ENCODE data around the gene DFFA. TPM values are rescaled to one million over a fixed set of nuclear protein-coding genes. Genes with fewer than 3 reads are reported as not detected.

Gene DFFA
- total RNA-seq, 1 donor, result 8.2 TPM

DNA sequence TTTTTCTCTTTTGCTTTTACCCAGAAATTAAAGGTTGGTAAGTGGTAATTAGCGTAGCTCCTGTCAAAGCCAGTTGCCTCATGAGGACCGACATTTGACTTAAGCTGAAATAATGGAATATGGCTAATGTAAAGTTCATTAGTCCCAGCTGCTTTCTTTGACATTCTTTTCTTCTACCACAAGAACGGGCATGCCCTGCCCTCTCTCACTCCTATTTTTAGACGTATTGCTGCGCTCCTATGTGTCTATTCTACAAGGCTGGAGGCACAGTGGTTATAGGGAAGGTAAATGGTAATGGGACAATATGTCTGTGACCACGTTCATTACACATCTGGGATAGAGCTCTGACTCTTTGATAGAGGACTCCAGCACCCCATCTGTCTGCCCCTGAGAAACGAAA is 15.7 kb downstream of the DFFA start:
- Histone ChIP-seq H3K4me1 (ENCODE audit: insufficient read depth, low read length) (no peaks in the 10 kb centered on the region), H3K9me3 (ENCODE audit: low read depth, low read length) (no peaks in the 10 kb centered on the region), H3K27me3 (ENCODE audit: insufficient read depth, low read length) (no peaks in the 10 kb centered on the region), H3K4me3 (ENCODE audit: low read length) (no peak overlapping the region)

DNA sequence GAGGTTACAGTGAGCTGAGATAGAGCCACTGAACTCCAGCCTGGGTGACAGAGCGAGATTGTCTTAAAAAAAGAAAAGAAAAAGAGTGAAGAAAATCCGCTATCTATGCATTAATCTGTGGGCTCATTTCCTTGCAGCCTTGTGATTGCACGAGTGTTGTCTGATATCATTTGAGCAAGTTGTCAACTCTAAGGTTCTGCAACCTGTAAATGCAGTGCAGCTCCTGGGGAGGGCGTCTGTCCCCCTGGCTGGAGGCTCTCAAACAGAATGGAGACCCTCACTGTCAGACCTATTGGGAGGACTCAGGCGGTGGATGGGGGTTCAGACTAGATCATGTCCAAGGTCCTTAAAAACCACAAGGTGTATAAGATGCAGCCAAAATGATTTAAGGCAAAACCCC is 16.3 kb downstream of the DFFA start:
- Histone ChIP-seq H3K4me3 (ENCODE audit: low read length) (no peak overlapping the region), H3K9me3 (ENCODE audit: low read depth, low read length) (no peaks in the 10 kb centered on the region), H3K27me3 (ENCODE audit: insufficient read depth, low read length) (no peaks in the 10 kb centered on the region), H3K4me1 (ENCODE audit: insufficient read depth, low read length) (no peaks in the 10 kb centered on the region)

DNA sequence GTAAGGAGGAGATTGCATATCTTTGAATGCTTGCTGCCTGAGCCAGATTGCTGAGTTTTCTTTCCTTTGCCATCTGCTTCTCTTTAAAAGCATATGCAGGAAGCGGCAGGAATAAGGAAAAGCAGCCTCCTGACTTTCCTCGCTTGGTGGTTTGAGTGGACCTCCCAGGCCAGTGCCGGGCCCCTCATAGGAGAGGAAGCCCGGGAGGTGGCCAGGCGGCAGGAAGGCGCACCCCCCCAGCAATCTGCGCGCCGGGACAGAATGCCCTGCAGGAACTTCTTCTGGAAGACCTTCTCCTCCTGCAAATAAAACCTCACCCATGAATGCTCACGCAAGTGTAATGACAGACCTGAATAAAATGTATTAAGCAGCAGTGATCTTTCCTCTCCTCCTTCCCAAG is 21.0 kb downstream of the DFFA start:
- H3K27me3 ChIP-seq (ENCODE audit: insufficient read depth, low read length), result no peaks in the 10 kb centered on the region
- H3K4me1 ChIP-seq (ENCODE audit: insufficient read depth, low read length), result no peaks in the 10 kb centered on the region
- H3K4me3 ChIP-seq (ENCODE audit: low read length), result no peak overlapping the region
- H3K9me3 ChIP-seq (ENCODE audit: low read depth, low read length), result no peaks in the 10 kb centered on the region

DNA sequence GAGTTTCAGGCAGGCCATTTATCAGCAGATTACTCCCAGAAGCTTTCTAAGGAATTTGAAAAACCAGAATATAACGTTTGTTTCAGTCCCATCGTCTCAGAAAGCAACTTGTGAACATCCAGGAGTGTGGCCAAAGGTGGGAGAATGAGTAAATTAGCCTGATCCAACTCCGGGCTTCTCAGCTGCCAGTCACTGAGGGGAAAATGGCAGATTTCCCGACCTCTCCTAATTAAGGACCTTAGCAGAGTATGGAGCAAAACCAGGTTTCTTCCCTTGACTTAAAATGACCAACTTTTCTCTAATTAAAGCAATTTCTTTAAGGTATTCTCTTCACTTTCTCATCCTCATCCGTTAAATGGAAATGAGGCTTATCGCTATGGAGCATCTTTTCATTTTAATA is 21.5 kb downstream of the DFFA start:
- Histone ChIP-seq H3K27me3 (ENCODE audit: insufficient read depth, low read length) (no peaks in the 10 kb centered on the region), H3K4me1 (ENCODE audit: insufficient read depth, low read length) (no peaks in the 10 kb centered on the region)

DNA sequence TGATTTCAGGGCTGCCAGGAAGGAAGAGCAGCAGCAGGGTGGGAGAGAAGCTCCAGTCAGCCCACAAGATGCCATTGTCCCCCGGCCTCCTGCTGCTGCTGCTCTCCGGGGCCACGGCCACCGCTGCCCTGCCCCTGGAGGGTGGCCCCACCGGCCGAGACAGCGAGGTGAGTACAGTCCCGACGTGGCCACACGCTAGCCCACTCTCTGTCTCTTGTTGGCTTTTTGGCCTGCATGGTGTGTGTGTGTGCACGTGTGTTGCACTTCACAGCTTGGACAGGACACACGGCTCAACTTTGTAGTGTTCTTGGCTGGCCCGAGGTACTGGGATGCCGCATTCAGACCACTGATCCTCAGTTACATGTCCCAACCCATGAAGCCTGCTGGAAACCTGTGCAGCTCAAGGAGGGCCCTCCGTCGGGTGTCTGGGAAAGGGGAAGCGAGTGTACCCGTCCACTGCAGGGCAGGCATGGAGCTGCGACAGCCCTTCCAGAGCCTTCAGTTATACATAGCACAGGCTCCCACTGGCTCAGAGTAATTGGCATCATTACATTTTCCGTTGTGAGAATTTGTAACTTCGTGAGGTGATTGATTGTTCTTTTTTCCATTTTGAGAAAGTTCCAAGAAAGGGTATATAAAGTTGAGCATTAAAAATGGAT is 22.0 kb downstream of the DFFA start:
- no peaks in the 10 kb centered on the region for H3K4me1 ChIP-seq (ENCODE audit: insufficient read depth, low read length)
- H3K9me3 ChIP-seq (ENCODE audit: low read depth, low read length), result no peaks in the 10 kb centered on the region
- no peaks in the 10 kb centered on the region for H3K27me3 ChIP-seq (ENCODE audit: insufficient read depth, low read length)
- no peak overlapping the region for H3K4me3 ChIP-seq (ENCODE audit: low read length)

More for the DNA sequence above, 21.5 kb downstream of the DFFA start:
- no peak overlapping the region for H3K4me3 ChIP-seq (ENCODE audit: low read length)
- no peaks in the 10 kb centered on the region for H3K9me3 ChIP-seq (ENCODE audit: low read depth, low read length)

DNA sequence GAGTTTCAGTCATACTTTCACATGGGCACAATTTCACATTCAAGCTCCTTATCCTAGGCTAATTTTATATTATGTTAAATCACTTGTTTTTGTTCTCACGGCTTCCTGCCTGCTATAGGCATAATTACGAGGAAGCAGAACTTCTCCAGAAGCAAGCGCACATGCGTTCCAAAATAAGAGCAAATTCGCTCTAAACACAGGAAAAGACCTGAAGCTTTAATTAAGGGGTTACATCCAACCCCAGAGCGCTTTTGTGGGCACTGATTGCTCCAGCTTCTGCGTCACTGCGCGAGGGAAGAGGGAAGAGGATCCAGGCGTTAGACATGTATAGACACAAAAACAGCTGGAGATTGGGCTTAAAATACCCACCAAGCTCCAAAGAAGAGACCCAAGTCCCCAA is 22.6 kb downstream of the DFFA start, which contains the start of gene CORT:
TSS of gene CORT (plus strand) at position 281 of the 400 bp plus-strand sequence. CDS start 193 bp downstream, outside the sequence.
- H3K4me3 ChIP-seq (ENCODE audit: low read length), result no peak within 1 kb of the TSS
- H3K9me3 ChIP-seq (ENCODE audit: low read depth, low read length), result no peaks in the 10 kb centered on the region
- H3K4me1 ChIP-seq (ENCODE audit: insufficient read depth, low read length), result no peaks in the 10 kb centered on the region
- H3K27me3 ChIP-seq (ENCODE audit: insufficient read depth, low read length), result no peaks in the 10 kb centered on the region

DNA sequence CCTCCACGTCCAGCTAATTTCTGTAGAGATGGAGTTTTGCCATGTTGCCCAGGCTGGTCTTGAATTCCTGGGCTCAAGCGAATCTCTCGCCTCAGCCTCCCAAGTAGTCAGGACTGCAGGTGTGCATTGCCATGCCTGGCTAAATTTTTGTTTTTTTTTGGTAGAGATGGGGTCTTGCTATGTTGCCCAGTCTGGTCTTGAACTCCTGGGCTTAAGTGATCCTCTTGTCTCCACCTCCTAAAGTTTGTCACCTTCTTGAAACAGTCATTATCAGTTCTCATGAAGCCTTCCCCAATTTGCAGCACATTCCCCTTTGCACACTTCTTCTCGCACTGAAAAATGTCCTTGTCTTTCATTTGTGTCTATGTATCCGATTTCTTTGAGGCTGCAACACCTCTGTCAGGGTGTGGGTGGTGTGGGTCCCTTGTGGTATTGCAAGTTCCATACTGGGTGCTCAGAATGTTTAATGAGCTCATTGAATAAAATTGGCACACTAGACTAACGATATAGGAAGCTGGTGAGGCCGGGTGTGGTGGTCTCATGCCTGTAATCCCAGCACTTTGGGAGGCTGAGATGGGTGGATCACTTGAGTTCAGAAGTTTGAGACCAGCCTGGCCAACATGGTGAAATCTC is 25.4 kb downstream of the DFFA start:
- H3K4me3 ChIP-seq (ENCODE audit: low read length), result no peak overlapping the region
- H3K27me3 ChIP-seq (ENCODE audit: insufficient read depth, low read length), result no peaks in the 10 kb centered on the region
- no peaks in the 10 kb centered on the region for H3K4me1 ChIP-seq (ENCODE audit: insufficient read depth, low read length)
- no peaks in the 10 kb centered on the region for H3K9me3 ChIP-seq (ENCODE audit: low read depth, low read length)

DNA sequence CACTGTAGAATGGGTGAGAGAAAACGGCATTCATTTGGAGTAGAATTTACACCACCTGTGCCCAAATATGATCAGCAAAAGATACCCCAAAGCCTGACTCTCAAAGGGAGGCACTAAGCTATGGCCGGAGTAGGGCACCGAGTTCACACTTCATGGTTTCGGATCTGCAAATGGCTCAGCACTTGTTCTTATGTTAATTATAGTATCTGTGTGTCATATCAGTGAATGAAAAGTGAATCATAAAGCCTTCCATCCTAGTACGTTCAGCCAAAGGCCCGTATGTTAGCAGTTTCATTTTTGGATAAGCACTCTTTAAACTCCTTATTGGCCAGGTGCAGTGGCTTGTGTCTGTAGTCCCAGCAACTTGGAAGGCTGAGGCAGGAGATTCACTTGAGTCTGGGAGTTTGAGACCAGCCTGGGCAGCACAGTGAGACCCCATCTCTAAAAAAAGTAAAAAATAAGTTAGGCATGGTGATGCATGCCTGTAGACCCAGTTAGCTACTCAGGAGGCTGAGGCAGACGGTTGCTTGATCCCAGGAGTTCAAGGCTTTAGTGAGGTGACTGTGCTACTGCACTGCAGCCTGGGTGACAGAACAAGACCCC is 27.4 kb downstream of the DFFA start:
- H3K9me3 ChIP-seq (ENCODE audit: low read depth, low read length), result no peaks in the 10 kb centered on the region
- H3K4me3 ChIP-seq (ENCODE audit: low read length), result no peak overlapping the region
- no peaks in the 10 kb centered on the region for H3K27me3 ChIP-seq (ENCODE audit: insufficient read depth, low read length)
- no peaks in the 10 kb centered on the region for H3K4me1 ChIP-seq (ENCODE audit: insufficient read depth, low read length)

DNA sequence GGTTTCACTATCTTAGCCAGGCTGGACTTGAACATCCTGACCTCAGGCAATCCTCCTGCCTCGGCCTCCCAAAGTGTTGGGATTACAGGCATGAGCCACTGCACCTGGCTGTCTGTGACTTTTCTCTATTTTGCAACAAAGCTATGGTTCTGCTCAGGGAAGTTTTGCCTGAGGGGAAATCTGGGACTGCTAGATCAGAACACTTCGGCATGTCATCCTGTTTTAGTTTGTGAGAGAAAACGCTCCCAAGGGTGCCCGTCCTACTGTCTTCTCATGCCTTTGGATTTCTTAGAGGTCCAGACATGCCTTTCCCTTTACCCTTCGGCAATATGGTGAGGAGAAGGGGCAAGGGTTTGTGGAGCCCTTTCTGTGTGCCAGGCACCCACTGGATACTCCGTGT is 28.1 kb downstream of the DFFA start:
- H3K27me3 ChIP-seq (ENCODE audit: insufficient read depth, low read length), result no peaks in the 10 kb centered on the region
- H3K4me3 ChIP-seq (ENCODE audit: low read length), result no peak overlapping the region
- H3K9me3 ChIP-seq (ENCODE audit: low read depth, low read length), result no peaks in the 10 kb centered on the region
- H3K4me1 ChIP-seq (ENCODE audit: insufficient read depth, low read length), result no peaks in the 10 kb centered on the region

DNA sequence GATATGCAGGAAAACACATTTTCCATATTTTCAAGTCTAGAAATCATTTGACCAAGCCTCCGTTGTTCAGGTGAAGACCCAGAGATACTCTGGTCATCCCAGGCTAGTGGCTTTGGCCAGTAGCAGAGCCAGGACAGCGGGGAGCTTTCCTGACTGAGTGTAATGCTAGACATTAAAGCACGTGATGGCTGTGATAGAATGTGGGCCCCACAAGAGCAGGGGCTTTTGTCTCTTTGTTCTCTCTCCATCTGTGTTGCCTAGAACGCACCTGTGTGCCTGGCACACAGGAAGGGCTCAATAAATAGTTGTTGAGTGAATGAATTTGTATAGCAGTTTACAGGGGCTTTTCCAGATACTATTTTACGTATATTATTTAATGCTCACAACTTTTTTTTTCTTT is 31.5 kb downstream of the DFFA start:
- Histone ChIP-seq H3K4me3 (ENCODE audit: low read length) (no peak overlapping the region), H3K4me1 (ENCODE audit: insufficient read depth, low read length) (no peaks in the 10 kb centered on the region), H3K9me3 (ENCODE audit: low read depth, low read length) (no peaks in the 10 kb centered on the region)

DNA sequence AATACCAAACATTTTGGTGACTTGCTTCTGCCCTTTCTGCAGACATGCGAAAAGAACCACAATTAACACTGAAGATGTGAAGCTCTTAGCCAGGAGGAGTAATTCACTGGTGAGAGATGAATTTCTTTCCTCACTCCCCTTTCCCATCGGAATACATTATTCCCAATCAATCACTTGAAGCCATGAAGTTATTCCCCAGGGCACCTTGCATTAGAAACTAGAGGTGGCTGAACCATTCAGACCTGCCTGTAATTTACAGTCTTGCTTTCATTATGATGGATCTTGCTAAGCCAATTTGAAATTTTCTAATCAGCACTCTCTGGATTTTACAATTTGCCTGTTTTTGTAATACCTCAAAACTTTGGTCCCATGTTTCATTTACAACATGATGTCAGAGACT is 32.0 kb downstream of the DFFA start:
- no peaks in the 10 kb centered on the region for H3K27me3 ChIP-seq (ENCODE audit: insufficient read depth, low read length)
- no peaks in the 10 kb centered on the region for H3K4me1 ChIP-seq (ENCODE audit: insufficient read depth, low read length)
- no peaks in the 10 kb centered on the region for H3K9me3 ChIP-seq (ENCODE audit: low read depth, low read length)
- no peak overlapping the region for H3K4me3 ChIP-seq (ENCODE audit: low read length)

More for the DNA sequence above, 31.5 kb downstream of the DFFA start:
- no peaks in the 10 kb centered on the region for H3K27me3 ChIP-seq (ENCODE audit: insufficient read depth, low read length)

DNA sequence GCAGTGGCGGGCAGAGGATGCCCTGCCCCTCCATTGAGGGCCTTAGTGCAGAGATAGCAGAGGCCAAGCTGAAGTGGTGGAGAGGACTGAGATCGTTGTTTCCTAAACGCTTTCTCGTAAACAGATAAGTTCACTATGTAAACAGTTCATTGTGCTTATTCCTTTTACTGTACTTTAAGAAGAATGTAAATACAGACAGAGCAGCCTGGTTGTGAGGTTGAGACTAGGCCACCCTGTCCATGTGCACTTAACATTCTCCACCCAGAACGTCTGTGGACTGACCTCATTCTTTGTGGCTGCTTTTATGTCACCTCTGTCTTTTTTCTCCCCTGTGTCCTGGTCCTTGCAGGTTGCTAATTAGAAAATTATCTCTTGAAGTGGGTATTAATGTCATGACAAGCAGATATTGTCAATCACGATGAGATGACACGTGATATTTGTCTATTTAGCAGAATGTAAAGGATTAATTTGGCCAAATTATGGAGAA is 33.6 kb downstream of the DFFA start:
- H3K4me3 ChIP-seq (ENCODE audit: low read length), result no peak overlapping the region
- no peaks in the 10 kb centered on the region for H3K27me3 ChIP-seq (ENCODE audit: insufficient read depth, low read length)
- no peaks in the 10 kb centered on the region for H3K9me3 ChIP-seq (ENCODE audit: low read depth, low read length)
- H3K4me1 ChIP-seq (ENCODE audit: insufficient read depth, low read length), result no peaks in the 10 kb centered on the region

DNA sequence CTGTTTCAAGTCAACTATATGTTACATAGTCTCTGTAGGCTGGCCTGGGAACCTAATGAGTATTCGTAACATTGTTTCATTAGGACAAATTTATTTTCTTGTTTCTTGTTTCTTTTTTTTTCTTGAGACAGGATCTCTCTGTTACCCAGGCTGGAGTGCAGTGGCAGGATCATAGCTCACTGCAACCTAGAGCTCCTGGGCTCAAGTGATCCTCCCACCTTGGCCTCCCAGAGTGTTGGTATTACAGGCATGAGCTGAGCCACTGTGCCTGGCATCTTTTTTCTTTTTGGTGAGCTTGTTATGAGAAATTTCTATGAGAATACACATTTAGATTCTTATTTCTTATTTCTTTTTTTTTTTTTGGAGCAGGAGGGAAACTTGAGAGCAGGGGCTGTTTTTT is 35.3 kb downstream of the DFFA start:
- no peaks in the 10 kb centered on the region for H3K27me3 ChIP-seq (ENCODE audit: insufficient read depth, low read length)
- no peaks in the 10 kb centered on the region for H3K4me1 ChIP-seq (ENCODE audit: insufficient read depth, low read length)
- no peaks in the 10 kb centered on the region for H3K9me3 ChIP-seq (ENCODE audit: low read depth, low read length)
- H3K4me3 ChIP-seq (ENCODE audit: low read length), result no peak overlapping the region

DNA sequence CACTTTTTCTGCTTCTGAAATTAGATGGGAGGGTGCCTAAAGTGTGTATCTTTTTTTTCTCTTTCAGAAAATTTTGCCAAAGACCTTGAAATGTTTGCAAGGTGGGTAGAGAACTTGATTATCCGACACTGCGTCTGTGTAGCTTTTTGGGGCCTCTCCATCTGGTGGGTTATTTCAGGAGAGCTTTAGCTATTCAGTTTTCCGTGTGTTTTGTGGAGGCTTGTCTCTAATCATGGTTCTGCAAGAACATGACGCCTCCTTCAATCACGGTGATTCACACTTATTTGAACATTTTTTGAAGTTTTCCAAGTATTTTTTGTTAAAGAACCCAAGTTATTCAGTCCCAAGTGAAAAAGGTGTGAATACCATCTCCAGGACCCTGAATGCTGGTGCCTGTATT is 37.7 kb downstream of the DFFA start:
- H3K4me1 ChIP-seq (ENCODE audit: insufficient read depth, low read length), result peaks cover 17% of the 10 kb centered on the region
- no peak overlapping the region for H3K4me3 ChIP-seq (ENCODE audit: low read length)
- H3K27me3 ChIP-seq (ENCODE audit: insufficient read depth, low read length), result no peaks in the 10 kb centered on the region
- no peaks in the 10 kb centered on the region for H3K9me3 ChIP-seq (ENCODE audit: low read depth, low read length)

DNA sequence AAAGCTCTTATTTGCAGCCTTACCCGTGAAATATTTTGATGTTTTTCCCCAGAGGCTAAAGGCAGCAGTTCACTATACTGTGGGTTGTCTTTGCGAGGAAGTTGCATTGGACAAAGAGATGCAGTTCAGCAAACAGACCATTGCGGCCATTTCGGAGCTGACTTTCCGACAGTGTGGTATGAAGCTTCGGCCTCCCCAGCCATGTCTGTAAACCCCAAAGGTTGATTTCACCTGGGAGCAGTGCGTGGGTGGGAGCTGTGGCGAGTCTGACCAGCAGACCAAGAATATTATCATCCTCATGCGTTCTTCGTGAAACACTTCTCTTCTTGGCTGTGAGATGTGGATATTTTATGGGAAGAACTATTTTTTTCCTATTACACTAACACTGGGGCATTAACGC is 38.5 kb downstream of the DFFA start:
- Histone ChIP-seq H3K4me1 (ENCODE audit: insufficient read depth, low read length) (peaks cover 19% of the 10 kb centered on the region), H3K9me3 (ENCODE audit: low read depth, low read length) (no peaks in the 10 kb centered on the region), H3K4me3 (ENCODE audit: low read length) (no peak overlapping the region), H3K27me3 (ENCODE audit: insufficient read depth, low read length) (no peaks in the 10 kb centered on the region)

Data from mononuclear cell (primary cell).